Measurements from ENCODE around the gene PREX1.

- no peak for TF ChIP-seq CTCF (IDR thresholded peaks at IDR 0.05)
- no peak for TF ChIP-seq POLR2A (IDR thresholded peaks at IDR 0.05)
Observed at GRCh38 chr20:48839154-48839917, 11.5 kb upstream of the PREX1 start.
